ENCODE data around the gene PRKN. TPM values are rescaled to one million over a fixed set of nuclear protein-coding genes. Genes with fewer than 3 reads are reported as not detected.

The PRKN gene
- total RNA-seq, 4 donors from 2014 or later = 4.4 to 669 (median 10.5) TPM

- Histone ChIP-seq H3K27me3 (no peaks in the 10 kb centered on the region), H3K27ac (no peak overlapping the region), H3K36me3 (no peaks in the 10 kb centered on the region), H3K9me3 (no peaks in the 10 kb centered on the region), H3K4me3 (no peak overlapping the region), H3K4me1 (no peaks in the 10 kb centered on the region)
- DNase-seq = no peak
- no peak for TF ChIP-seq POLR2A (IDR thresholded peaks at IDR 0.05)
- TF ChIP-seq, protein P1, sequence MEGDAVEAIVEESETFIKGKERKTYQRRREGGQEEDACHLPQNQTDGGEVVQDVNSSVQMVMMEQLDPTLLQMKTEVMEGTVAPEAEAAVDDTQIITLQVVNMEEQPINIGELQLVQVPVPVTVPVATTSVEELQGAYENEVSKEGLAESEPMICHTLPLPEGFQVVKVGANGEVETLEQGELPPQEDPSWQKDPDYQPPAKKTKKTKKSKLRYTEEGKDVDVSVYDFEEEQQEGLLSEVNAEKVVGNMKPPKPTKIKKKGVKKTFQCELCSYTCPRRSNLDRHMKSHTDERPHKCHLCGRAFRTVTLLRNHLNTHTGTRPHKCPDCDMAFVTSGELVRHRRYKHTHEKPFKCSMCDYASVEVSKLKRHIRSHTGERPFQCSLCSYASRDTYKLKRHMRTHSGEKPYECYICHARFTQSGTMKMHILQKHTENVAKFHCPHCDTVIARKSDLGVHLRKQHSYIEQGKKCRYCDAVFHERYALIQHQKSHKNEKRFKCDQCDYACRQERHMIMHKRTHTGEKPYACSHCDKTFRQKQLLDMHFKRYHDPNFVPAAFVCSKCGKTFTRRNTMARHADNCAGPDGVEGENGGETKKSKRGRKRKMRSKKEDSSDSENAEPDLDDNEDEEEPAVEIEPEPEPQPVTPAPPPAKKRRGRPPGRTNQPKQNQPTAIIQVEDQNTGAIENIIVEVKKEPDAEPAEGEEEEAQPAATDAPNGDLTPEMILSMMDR (IDR thresholded peaks at IDR 0.05) = no peak
These were observed 1312.2 kb downstream of the PRKN start for GRCh38 chr6:161415302-161415855.

GRCh38 chr6:161414707-161415106 is 1312.9 kb downstream of the PRKN start:
- Histone ChIP-seq H3K9me3 (no peaks in the 10 kb centered on the region), H3K4me1 (no peaks in the 10 kb centered on the region), H3K4me3 (no peak overlapping the region), H3K27me3 (no peaks in the 10 kb centered on the region), H3K36me3 (no peaks in the 10 kb centered on the region), H3K27ac (no peak overlapping the region)
- TF ChIP-seq, protein P1 (IDR thresholded peaks at IDR 0.05) = no peak
- TF ChIP-seq POLR2A (IDR thresholded peaks at IDR 0.05) = no peak
- DNase-seq = no peak

DNA sequence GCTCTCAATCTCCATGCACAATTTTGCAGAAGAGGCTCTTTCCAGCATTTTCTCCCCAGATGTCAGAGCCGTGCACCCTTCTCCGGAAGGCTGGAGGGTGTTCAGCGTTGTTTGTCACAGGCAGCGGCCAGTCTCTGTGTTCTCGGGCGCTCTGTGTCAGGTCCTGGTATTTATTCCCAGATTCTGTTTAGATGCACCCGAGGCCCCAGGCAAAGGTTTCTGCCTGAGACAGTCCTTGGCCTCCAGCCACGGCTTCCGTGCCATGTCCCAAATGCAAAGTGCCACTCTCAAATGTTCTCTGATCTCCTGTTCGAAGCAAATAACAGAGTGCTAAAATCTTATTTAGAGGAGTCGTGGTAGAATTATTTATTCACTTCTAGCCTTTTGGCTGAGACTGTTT is 1313.4 kb downstream of the PRKN start:
- Histone ChIP-seq H3K36me3 (no peaks in the 10 kb centered on the region), H3K4me1 (no peaks in the 10 kb centered on the region), H3K4me3 (no peak overlapping the region), H3K27me3 (no peaks in the 10 kb centered on the region), H3K9me3 (no peaks in the 10 kb centered on the region), H3K27ac (no peak overlapping the region)
- TF ChIP-seq, protein P1 (IDR thresholded peaks at IDR 0.05) = no peak
- no peak for TF ChIP-seq POLR2A (IDR thresholded peaks at IDR 0.05)
- no peak for DNase-seq

DNA sequence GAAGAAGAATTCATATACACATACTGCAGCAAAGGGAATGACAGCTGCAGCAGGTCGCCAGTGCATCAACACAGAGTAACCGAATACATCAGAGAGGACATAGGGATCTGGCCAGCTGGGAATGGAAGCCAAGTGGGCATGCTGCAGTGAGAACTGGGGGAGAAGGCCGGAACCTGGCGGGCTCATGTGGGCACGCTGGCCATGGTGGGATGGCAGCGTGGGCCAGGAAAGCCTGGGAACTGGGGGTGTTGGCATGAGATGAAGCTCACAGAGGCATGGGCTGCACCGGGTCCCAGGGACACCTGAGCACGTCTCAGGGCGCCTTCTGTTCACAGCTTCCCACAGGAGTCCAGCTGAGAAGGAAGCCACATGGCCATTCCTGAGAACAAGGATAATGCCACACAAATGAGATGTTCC is 1314.2 kb downstream of the PRKN start:
- Histone ChIP-seq H3K9me3 (no peaks in the 10 kb centered on the region), H3K4me3 (no peak overlapping the region), H3K27me3 (no peaks in the 10 kb centered on the region), H3K27ac (no peak overlapping the region), H3K36me3 (no peaks in the 10 kb centered on the region), H3K4me1 (no peaks in the 10 kb centered on the region)
- DNase-seq = no peak
- TF ChIP-seq POLR2A (IDR thresholded peaks at IDR 0.05) = no peak
- TF ChIP-seq, protein P1 (IDR thresholded peaks at IDR 0.05) = no peak

DNA sequence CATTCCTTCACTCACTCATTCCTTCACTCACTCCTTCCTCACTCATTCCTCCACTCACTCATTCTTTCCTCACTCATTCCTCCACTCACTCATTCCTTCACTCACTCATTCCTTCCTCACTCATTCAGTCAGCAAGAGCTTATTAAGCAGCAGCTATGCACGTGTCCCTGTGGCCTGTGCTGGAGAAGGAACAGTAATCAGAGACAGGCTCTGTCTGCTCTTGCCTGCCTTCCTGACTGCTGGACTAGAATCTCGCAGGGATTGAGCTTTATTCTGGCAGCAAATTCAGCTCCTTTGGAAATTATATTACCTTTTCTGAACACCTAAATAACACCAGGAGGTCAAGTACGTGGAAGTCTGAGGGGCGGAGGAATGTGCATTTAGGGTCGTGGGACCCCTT is 1314.8 kb downstream of the PRKN start:
- Histone ChIP-seq H3K4me3 (no peak overlapping the region), H3K27me3 (no peaks in the 10 kb centered on the region), H3K36me3 (no peaks in the 10 kb centered on the region), H3K27ac (no peak overlapping the region), H3K9me3 (no peaks in the 10 kb centered on the region), H3K4me1 (no peaks in the 10 kb centered on the region)
- no peak for TF ChIP-seq POLR2A (IDR thresholded peaks at IDR 0.05)
- TF ChIP-seq, protein P1 (IDR thresholded peaks at IDR 0.05) = no peak
- no peak for DNase-seq
